ENCODE measurements around the gene EIF1.

EIF1 gene

GRCh38 chr17:41728056-41728455, 39.4 kb downstream of the EIF1 start:
- no peak overlapping the region for H3K4me3 ChIP-seq (ENCODE audit: low read depth, low read length)
- no peak for DNase-seq (ENCODE audit: low read depth)
- TF ChIP-seq, protein P1, sequence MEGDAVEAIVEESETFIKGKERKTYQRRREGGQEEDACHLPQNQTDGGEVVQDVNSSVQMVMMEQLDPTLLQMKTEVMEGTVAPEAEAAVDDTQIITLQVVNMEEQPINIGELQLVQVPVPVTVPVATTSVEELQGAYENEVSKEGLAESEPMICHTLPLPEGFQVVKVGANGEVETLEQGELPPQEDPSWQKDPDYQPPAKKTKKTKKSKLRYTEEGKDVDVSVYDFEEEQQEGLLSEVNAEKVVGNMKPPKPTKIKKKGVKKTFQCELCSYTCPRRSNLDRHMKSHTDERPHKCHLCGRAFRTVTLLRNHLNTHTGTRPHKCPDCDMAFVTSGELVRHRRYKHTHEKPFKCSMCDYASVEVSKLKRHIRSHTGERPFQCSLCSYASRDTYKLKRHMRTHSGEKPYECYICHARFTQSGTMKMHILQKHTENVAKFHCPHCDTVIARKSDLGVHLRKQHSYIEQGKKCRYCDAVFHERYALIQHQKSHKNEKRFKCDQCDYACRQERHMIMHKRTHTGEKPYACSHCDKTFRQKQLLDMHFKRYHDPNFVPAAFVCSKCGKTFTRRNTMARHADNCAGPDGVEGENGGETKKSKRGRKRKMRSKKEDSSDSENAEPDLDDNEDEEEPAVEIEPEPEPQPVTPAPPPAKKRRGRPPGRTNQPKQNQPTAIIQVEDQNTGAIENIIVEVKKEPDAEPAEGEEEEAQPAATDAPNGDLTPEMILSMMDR (IDR thresholded peaks at IDR 0.05; ENCODE audit: control insufficient read depth, extremely low read depth, insufficient read depth), result no peak

GRCh38 chr17:41730479-41730878, 41.8 kb downstream of the EIF1 start:
- TF ChIP-seq, protein P1 (IDR thresholded peaks at IDR 0.05; ENCODE audit: control insufficient read depth, extremely low read depth, insufficient read depth), result no peak
- H3K4me3 ChIP-seq (ENCODE audit: low read depth, low read length), result no peak overlapping the region
- DNase-seq (ENCODE audit: low read depth), result no peak

DNA sequence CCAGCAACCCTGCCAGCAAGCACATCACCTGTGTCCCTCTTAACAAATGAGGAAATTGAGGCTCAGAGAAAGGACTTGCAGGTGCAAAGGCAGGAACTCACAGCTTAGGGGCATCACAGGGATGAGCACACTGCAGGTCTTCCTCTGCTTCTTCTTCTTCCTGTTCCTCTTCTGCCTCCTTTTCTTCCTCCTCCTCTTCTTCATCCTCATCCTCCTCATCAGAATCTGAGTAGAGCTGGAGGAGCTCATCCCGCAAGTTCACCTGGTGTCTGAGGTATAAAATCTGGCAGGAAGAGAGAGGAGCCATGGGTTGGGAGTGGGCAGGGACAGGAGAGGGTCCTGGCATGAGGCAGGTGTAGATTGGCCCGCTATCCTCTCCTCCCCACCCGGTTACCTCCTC, 43.2 kb downstream of the EIF1 start:
- TF ChIP-seq, protein P1 (IDR thresholded peaks at IDR 0.05; ENCODE audit: control insufficient read depth, extremely low read depth, insufficient read depth), result no peak
- DNase-seq (ENCODE audit: low read depth), result no peak
- no peak overlapping the region for H3K4me3 ChIP-seq (ENCODE audit: low read depth, low read length)

- no peak for DNase-seq (ENCODE audit: low read depth)
- peak overlapping the region; percentile 57 for H3K4me3 ChIP-seq (ENCODE audit: low read depth, low read length)
- TF ChIP-seq, protein P1 (IDR thresholded peaks at IDR 0.05; ENCODE audit: control insufficient read depth, extremely low read depth, insufficient read depth), result no peak
Observed at GRCh38 chr17:41733348-41734138, 44.9 kb downstream of the EIF1 start.

- peak within 1 kb of the TSS; percentile 57 for H3K4me3 ChIP-seq (ENCODE audit: low read depth, low read length)
- TF ChIP-seq, protein P1 (IDR thresholded peaks at IDR 0.05; ENCODE audit: control insufficient read depth, extremely low read depth, insufficient read depth), result no peak
- no peak for DNase-seq (ENCODE audit: low read depth)
Observed at GRCh38 chr17:41734139-41734948, 45.7 kb downstream of the EIF1 start, which contains the start of gene HAP1. HAP1 (minus strand) TSS chr17:41734643; CDS start chr17:41734634, 9 bp downstream.

GRCh38 chr17:41734949-41735313, 46.2 kb downstream of the EIF1 start:
- no peak for DNase-seq (ENCODE audit: low read depth)

More at GRCh38 chr17:41734949-41735313, 46.2 kb downstream of the EIF1 start:
- TF ChIP-seq, protein P1 (IDR thresholded peaks at IDR 0.05; ENCODE audit: control insufficient read depth, extremely low read depth, insufficient read depth), result no peak
- peak overlapping the region; percentile 57 for H3K4me3 ChIP-seq (ENCODE audit: low read depth, low read length)

All from LNCaP clone FGC (cell line).